Activated naive CD4-positive, alpha-beta T cell treated with anti-CD3 and anti-CD28 coated beads, Interleukin-2, amount 10 ng/mL, durations not matched to agents 7 days and 5 days (primary cell): ENCODE results near the gene FGF12.

Source experiments
- CTCF ChIA-PET: fragments of 350-600 bp; sonication (Branson Sonifier 250); formaldehyde crosslinking; loops from one replicate; lab custom pipeline; 2021; ENCODE audit warnings: antibody characterized with exemption; lab: Charles Lee
- DNase-seq: peaks from one replicate; pipeline ENCODE4 v3.0.0-alpha.2; 2020
- H3K27ac Mint-ChIP-seq: one replicate; pipeline ENCODE4 v1.8.0; 2021; ENCODE audit warnings: mild to moderate bottlenecking, moderate library complexity, mixed read lengths
- H3K27me3 Mint-ChIP-seq: one replicate; pipeline ENCODE4 v1.8.0; 2021; ENCODE audit warnings: mild to moderate bottlenecking, mixed read lengths
- H3K36me3 Mint-ChIP-seq: one replicate; pipeline ENCODE4 v1.8.0; 2021; ENCODE audit warnings: mixed read lengths
- H3K4me1 Mint-ChIP-seq: one replicate; pipeline ENCODE4 v1.8.0; 2021; ENCODE audit warnings: mixed read lengths
- H3K4me3 Mint-ChIP-seq: one replicate; pipeline ENCODE4 v1.8.0; 2021; ENCODE audit warnings: mild to moderate bottlenecking, moderate library complexity, mixed read lengths
- H3K9me3 Mint-ChIP-seq: one replicate; pipeline ENCODE4 v1.8.0; 2021; ENCODE audit warnings: mixed read lengths

Gene FGF12

GRCh38 chr3:192326656-192327055 lies 400.7 kb downstream of the FGF12 start:
- H3K4me3 Mint-ChIP-seq: no peak overlapping the region
- no peaks in the 10 kb centered on the region for H3K9me3 Mint-ChIP-seq
- CTCF ChIA-PET: no interaction called here
- H3K36me3 Mint-ChIP-seq: no peaks in the 10 kb centered on the region
- no peak for DNase-seq
- no peaks in the 10 kb centered on the region for H3K27me3 Mint-ChIP-seq
- no peak overlapping the region for H3K27ac Mint-ChIP-seq
- peaks cover 9% of the 10 kb centered on the region for H3K4me1 Mint-ChIP-seq

- H3K27ac Mint-ChIP-seq: no peak overlapping the region
- no peaks in the 10 kb centered on the region for H3K9me3 Mint-ChIP-seq
- H3K27me3 Mint-ChIP-seq: no peaks in the 10 kb centered on the region
- CTCF ChIA-PET: no interaction called here
- H3K4me3 Mint-ChIP-seq: no peak overlapping the region
- no peaks in the 10 kb centered on the region for H3K36me3 Mint-ChIP-seq
- no peaks in the 10 kb centered on the region for H3K4me1 Mint-ChIP-seq
- DNase-seq: no peak
These were observed 409.8 kb downstream of the FGF12 start for GRCh38 chr3:192317564-192317963.

- H3K9me3 Mint-ChIP-seq: no peaks in the 10 kb centered on the region
- CTCF ChIA-PET: no interaction called here
- no peaks in the 10 kb centered on the region for H3K36me3 Mint-ChIP-seq
- no peak overlapping the region for H3K27ac Mint-ChIP-seq
- no peaks in the 10 kb centered on the region for H3K4me1 Mint-ChIP-seq
- no peak overlapping the region for H3K4me3 Mint-ChIP-seq
- H3K27me3 Mint-ChIP-seq: no peaks in the 10 kb centered on the region
- no peak for DNase-seq
These were observed 413.7 kb downstream of the FGF12 start for GRCh38 chr3:192313605-192314004.

DNA sequence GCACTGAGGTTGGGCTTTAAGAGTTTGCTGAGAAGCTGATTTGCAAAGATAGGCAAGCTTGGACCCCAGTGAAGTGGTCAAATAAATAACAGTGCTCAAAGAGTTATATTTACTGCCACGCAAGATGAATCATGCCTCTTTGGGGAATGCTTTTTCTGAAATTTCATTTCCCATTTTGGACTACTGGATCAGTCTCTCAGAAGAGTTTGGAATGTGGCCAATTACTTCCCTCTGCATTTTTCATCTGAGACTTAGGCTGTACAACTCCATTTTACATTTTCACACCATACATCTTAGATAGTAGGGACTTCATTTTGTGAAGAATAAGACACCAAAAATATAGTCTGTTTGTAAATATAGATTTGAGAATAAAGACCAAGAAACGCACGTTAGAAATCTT lies 419.7 kb downstream of the FGF12 start:
- H3K27me3 Mint-ChIP-seq: no peaks in the 10 kb centered on the region
- H3K9me3 Mint-ChIP-seq: no peaks in the 10 kb centered on the region
- DNase-seq: no peak
- H3K4me1 Mint-ChIP-seq: no peaks in the 10 kb centered on the region
- no peak overlapping the region for H3K4me3 Mint-ChIP-seq
- no peak overlapping the region for H3K27ac Mint-ChIP-seq
- CTCF ChIA-PET: no interaction called here
- no peaks in the 10 kb centered on the region for H3K36me3 Mint-ChIP-seq

GRCh38 chr3:192303235-192303634 lies 424.1 kb downstream of the FGF12 start:
- no peaks in the 10 kb centered on the region for H3K9me3 Mint-ChIP-seq
- no peaks in the 10 kb centered on the region for H3K36me3 Mint-ChIP-seq
- no peak for DNase-seq
- no peak overlapping the region for H3K27ac Mint-ChIP-seq
- CTCF ChIA-PET: no interaction called here
- no peaks in the 10 kb centered on the region for H3K27me3 Mint-ChIP-seq
- H3K4me1 Mint-ChIP-seq: no peaks in the 10 kb centered on the region
- no peak overlapping the region for H3K4me3 Mint-ChIP-seq

DNA sequence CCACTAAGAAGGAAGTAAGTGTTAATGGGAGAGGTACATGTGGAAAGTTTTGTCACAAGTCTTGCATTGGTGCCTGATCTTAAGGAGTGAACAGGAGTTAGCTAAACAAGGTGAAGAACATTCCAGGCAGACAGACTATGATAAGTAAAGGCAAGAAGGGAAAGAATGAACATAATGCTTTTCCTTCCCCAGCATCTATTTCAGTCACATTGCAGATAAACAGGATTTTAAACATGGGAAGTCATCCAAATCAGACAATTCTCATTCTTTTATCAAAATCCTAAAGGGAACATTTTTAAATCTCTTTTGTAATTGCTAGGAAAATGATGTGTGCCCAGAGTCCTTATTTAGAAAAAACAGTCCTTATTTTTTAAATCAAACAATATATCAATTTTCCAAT lies 424.6 kb downstream of the FGF12 start:
- Mint-ChIP-seq H3K4me1 (no peaks in the 10 kb centered on the region), H3K9me3 (no peaks in the 10 kb centered on the region), H3K27ac (no peak overlapping the region), H3K27me3 (no peaks in the 10 kb centered on the region), H3K36me3 (no peaks in the 10 kb centered on the region), H3K4me3 (no peak overlapping the region)
- no peak for DNase-seq
- CTCF ChIA-PET: no interaction called here

GRCh38 chr3:192299921-192300320 lies 427.4 kb downstream of the FGF12 start:
- Mint-ChIP-seq H3K27ac (no peak overlapping the region), H3K4me1 (no peaks in the 10 kb centered on the region), H3K27me3 (no peaks in the 10 kb centered on the region), H3K9me3 (no peaks in the 10 kb centered on the region), H3K36me3 (no peaks in the 10 kb centered on the region), H3K4me3 (no peak overlapping the region)
- CTCF ChIA-PET: no interaction called here
- no peak for DNase-seq

GRCh38 chr3:192296845-192297244 lies 430.5 kb downstream of the FGF12 start:
- CTCF ChIA-PET: no interaction called here

GRCh38 chr3:192284443-192285072 lies 442.8 kb downstream of the FGF12 start:
- Mint-ChIP-seq H3K4me1 (no peaks in the 10 kb centered on the region), H3K9me3 (no peaks in the 10 kb centered on the region), H3K36me3 (no peaks in the 10 kb centered on the region), H3K27ac (no peak overlapping the region), H3K4me3 (no peak overlapping the region), H3K27me3 (no peaks in the 10 kb centered on the region)
- DNase-seq: no peak
- CTCF ChIA-PET: interaction anchor here (1.2 kb wide), 1 partner anchor 39 kb away, joined by 4 read pairs; no protein-coding TSS in a partner anchor

More at GRCh38 chr3:192296845-192297244, 430.5 kb downstream of the FGF12 start:
- no peaks in the 10 kb centered on the region for H3K36me3 Mint-ChIP-seq
- no peak overlapping the region for H3K4me3 Mint-ChIP-seq
- H3K9me3 Mint-ChIP-seq: no peaks in the 10 kb centered on the region
- H3K27me3 Mint-ChIP-seq: no peaks in the 10 kb centered on the region
- no peak overlapping the region for H3K27ac Mint-ChIP-seq
- no peaks in the 10 kb centered on the region for H3K4me1 Mint-ChIP-seq
- DNase-seq: no peak

DNA sequence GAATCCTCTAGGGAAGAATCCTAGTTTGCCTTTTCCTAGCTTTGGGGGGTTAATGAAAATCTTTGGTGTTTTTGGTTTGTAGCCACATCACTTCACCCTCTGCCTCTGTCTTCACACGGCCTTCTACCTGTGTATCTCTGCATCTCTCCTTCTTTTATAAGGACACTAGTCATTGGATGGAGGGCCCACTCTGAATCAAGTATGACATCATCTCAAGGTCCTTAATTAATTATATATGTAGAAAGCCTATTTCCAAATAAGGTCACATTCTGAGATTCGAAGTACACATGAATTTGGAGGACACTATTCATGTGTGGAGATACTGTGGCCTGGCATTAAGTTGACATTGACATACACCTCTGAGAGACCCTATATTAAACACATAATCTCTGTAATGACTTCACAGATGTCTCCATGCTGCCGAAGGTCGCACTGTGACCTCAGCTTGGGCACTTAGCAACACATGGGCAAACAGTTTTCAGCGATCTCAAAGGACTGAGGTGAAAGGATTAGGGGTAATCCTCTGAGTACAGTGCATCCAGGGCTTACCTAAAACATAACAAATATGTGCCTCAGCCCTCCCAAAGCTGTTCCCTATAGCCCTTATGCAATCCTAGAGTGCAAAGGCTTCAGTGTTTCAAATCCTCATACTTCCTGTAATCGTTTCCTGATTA lies 446.0 kb downstream of the FGF12 start:
- Mint-ChIP-seq H3K27ac (no peak overlapping the region), H3K9me3 (no peaks in the 10 kb centered on the region), H3K4me3 (no peak overlapping the region), H3K4me1 (no peaks in the 10 kb centered on the region), H3K27me3 (no peaks in the 10 kb centered on the region), H3K36me3 (no peaks in the 10 kb centered on the region)
- CTCF ChIA-PET: no interaction called here
- no peak for DNase-seq

- H3K9me3 Mint-ChIP-seq: no peaks in the 10 kb centered on the region
- no peaks in the 10 kb centered on the region for H3K36me3 Mint-ChIP-seq
- H3K27me3 Mint-ChIP-seq: no peaks in the 10 kb centered on the region
- no peak overlapping the region for H3K4me3 Mint-ChIP-seq
- no peak for DNase-seq
- CTCF ChIA-PET: no interaction called here
- no peaks in the 10 kb centered on the region for H3K4me1 Mint-ChIP-seq
- no peak overlapping the region for H3K27ac Mint-ChIP-seq
These were observed 447.7 kb downstream of the FGF12 start for GRCh38 chr3:192279664-192280063.

DNA sequence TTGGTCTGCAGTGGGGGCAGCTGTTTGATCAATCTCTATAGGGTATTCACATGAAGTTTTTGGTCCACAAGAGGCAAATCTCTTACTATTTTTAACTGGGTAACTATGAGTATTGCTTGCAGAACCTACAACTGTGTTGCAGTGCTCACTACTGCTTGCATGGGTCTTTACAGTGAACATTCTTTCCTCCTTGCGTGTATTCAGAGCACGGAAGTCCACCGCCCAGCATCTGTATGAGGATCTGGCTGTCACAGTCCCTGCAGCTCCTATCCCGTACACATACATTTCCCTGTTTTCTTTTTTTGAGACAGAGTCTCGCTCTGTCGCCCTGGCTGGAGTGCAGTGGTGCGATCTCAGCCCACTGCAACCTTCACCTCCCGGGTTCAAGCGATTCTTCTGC lies 449.9 kb downstream of the FGF12 start:
- no peak overlapping the region for H3K27ac Mint-ChIP-seq
- H3K9me3 Mint-ChIP-seq: no peaks in the 10 kb centered on the region
- no peak overlapping the region for H3K4me3 Mint-ChIP-seq
- H3K27me3 Mint-ChIP-seq: no peaks in the 10 kb centered on the region
- CTCF ChIA-PET: no interaction called here
- DNase-seq: no peak
- no peaks in the 10 kb centered on the region for H3K36me3 Mint-ChIP-seq
- H3K4me1 Mint-ChIP-seq: no peaks in the 10 kb centered on the region

DNA sequence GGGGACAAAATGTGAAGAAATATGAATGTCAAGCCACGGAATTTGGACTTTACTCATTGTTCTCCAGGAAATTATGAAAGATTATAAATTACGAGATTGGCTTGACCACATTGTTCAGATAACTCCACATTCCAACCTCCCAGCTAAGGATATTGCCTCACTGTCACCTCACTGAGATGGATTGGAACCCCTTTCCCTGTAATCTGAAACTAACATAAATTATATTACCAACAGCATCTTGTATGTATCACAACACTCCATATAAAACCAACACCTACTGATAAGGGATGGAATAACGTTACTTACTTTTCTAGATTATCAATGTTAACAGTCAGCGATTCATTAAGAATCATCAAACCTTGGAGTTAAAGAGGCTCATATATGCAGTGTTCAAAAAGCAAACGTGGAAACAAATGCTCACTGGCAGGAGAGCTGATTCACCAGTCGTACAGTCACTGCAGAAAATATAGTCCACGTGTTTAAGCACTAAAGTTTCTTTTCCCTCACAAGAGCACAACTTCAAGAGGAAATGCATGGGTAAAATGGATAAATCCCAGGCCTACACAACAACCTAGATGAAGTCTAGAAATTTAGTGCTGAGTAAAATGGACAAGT lies 451.5 kb downstream of the FGF12 start:
- Mint-ChIP-seq H3K4me1 (no peaks in the 10 kb centered on the region), H3K27me3 (no peaks in the 10 kb centered on the region), H3K9me3 (no peaks in the 10 kb centered on the region), H3K27ac (no peak overlapping the region), H3K36me3 (no peaks in the 10 kb centered on the region), H3K4me3 (no peak overlapping the region)
- CTCF ChIA-PET: no interaction called here
- no peak for DNase-seq

- CTCF ChIA-PET: no interaction called here
- Mint-ChIP-seq H3K4me3 (no peak overlapping the region), H3K9me3 (no peaks in the 10 kb centered on the region), H3K4me1 (no peaks in the 10 kb centered on the region), H3K27ac (no peak overlapping the region), H3K27me3 (no peaks in the 10 kb centered on the region), H3K36me3 (no peaks in the 10 kb centered on the region)
- DNase-seq: no peak
These were observed 453.7 kb downstream of the FGF12 start for GRCh38 chr3:192273697-192274010.

DNA sequence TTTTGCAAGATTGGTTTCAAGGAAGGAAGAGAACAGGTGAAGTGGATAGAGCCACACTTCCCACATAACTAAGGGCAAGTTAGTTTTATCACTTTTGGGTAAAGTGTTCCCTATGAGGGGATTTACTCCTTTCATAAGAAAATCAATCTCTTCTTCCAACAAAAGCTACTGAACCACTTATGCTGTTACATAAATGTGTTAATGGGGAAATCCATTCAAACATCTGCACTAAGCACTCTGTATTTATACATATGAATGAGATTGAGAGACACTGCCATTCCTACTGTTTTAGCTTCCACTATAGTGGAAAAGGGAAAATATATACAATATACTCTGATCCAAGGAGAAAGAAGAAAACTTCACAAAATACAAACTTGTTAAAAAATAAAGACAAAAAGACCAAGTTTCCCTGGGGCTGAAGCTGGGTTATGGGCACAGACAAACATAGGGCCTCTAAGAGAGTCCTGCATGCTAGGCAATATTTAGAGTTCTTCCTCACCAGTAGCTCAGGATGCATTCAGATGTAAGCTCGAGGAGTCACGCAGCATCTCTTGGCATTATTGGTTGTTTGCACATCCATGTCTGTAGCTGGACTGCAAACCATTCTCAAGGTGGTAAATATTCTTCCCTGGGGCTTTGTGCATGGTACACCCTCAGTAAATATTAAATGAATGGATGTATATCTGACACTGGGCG lies 454.2 kb downstream of the FGF12 start:
- Mint-ChIP-seq H3K36me3 (no peaks in the 10 kb centered on the region), H3K4me1 (no peaks in the 10 kb centered on the region), H3K27me3 (no peaks in the 10 kb centered on the region), H3K4me3 (no peak overlapping the region), H3K27ac (no peak overlapping the region), H3K9me3 (no peaks in the 10 kb centered on the region)
- no peak for DNase-seq
- CTCF ChIA-PET: no interaction called here
